ENCODE data around the gene DDX25.

DNA sequence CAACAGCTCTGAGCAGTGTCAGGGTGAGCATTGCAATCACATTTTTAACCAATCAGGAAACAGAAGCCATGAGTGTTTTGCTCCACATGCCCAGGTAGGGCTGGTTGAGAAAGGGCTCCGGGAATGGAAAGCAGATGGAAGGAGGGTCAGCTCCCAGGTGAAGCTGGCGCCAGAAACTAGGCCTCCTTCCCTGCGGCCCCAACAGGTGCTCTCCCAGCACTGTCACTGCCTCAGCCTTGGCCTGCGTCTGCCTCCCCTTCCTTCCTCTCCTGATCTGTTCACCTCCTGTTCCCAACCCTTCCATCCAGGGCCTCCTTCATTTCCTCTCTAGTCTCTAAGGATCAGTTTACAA, 36.9 kb downstream of the DDX25 start:
- no peak for TF ChIP-seq POLR2AphosphoS5 (IDR thresholded peaks at IDR 0.05)
- TF ChIP-seq, protein P1, sequence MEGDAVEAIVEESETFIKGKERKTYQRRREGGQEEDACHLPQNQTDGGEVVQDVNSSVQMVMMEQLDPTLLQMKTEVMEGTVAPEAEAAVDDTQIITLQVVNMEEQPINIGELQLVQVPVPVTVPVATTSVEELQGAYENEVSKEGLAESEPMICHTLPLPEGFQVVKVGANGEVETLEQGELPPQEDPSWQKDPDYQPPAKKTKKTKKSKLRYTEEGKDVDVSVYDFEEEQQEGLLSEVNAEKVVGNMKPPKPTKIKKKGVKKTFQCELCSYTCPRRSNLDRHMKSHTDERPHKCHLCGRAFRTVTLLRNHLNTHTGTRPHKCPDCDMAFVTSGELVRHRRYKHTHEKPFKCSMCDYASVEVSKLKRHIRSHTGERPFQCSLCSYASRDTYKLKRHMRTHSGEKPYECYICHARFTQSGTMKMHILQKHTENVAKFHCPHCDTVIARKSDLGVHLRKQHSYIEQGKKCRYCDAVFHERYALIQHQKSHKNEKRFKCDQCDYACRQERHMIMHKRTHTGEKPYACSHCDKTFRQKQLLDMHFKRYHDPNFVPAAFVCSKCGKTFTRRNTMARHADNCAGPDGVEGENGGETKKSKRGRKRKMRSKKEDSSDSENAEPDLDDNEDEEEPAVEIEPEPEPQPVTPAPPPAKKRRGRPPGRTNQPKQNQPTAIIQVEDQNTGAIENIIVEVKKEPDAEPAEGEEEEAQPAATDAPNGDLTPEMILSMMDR (IDR thresholded peaks at IDR 0.05 in 8 of 11, conservative IDR thresholded peaks at IDR 0.05 in 3 of 11) = no peak
